ENCODE data around the gene TMPRSS9. TPM values are rescaled to one million over a fixed set of nuclear protein-coding genes. Genes with fewer than 3 reads are reported as not detected.
"Not testable (repeated sequence)": the region's sequence is repeated elsewhere in the genome, so short reads cannot be mapped to it uniquely, and the experiment has no call there.

TMPRSS9 gene
- total RNA-seq, 1 experiment from 2014 or later = not detected

DNA sequence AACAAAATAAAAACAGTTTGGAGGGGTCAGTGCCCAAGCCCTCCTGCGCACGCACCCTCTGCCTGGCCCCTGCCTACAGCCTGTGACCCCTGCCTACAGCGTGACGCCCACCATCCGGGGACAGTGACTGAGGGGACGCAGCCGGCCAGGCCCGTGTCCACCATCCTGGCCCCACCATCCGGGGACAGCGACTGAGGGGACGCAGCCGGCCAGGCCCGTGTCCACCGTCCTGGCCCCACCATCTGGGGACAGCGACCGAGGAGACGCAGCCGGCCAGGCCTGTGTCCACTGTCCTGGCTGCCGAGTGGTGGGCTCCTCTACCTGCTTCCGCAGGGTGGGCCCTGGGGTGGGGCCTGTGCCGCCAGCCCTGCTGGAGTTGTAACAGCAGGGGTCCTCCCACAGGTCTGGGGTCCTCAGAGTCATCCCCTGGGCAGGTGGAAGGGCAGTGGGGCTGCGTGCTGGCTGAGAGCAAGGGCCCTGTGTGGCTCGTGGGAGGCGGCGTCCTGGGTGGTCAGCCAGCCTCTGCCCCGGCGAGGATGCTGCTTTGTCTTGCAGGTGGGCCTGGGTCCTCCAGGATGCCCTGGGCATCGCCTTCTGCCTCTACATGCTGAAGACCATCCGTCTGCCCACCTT, 17.3 kb upstream of the TMPRSS9 start:
- no peak for DNase-seq (ENCODE audit: low read depth)

DNA sequence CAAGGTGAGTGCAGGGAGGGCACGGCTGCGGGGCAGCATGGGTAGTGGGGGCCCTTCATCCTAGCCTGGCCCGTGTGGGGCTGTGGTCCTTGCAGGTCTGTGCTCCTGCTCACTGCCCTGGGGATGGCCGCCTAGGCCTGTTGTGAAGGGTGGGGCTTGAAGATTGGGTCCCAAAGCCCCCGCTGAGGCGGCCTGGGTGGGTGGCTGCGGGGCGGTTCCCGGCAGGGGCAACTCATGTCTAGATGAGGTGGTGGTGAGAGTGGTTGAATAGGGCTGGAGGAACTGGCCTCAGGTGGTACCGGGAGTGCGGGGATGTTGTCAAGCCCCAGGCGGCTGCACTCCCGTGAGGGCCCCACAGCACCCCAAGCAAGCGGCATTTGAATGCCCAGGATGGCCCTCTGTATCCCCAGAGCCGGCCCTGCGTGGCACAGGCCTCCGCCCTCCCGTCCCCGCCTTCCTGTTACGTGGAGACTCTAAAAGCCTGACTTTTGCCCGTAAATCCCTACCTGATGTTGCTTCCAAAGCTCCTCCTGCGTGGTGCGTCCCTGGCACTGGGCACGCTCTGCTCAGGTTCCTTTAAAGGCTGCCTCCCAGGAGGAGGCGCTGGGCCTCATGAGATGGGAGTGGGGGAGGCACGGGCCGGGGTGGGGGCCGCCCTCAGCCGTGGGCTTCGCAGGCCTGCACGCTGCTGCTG, 16.6 kb upstream of the TMPRSS9 start:
- no peak for DNase-seq (ENCODE audit: low read depth)

DNA sequence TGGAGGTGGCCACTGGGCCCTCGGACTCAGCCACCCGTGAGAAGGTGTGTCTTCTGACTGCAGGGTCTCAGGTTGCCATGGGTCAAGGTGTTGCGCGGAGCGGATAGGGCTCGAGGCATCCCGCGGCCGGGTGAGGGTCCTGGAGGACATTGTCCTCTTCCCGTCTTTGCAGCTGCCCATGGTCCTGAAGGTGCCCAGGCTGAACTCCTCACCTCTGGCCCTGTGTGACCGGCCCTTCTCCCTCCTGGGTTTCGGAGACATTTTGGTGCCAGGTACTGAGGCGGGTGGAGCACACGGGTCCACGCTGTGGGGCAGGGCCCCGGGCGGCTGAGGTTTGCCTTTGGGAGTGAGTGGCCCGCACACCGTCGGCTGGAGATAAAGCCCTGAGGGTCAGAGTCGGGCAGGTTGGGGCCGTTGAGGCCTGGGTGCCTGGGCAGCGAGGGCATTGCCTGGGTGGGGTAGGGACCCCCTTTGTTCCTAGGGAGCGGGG, 15.6 kb upstream of the TMPRSS9 start:
- DNase-seq (ENCODE audit: low read depth) = no peak

DNA sequence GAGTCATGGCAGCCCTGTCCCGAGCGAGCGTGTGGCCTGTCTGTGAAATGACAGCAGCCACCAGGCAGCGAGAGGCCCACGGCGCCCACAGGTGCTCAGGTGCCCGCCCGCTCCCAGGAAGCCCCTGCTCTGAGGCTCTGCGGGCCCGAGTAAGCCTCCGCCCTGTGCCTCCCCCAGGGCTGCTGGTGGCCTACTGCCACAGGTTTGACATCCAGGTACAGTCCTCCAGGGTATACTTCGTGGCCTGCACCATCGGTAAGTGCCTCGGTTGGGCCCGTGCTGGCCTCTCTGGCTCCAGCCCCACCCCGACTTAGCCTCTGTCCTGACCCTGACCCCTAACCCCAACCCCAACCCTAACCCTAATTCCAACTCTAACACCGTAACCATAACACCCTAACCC, 15.0 kb upstream of the TMPRSS9 start:
- no peak for DNase-seq (ENCODE audit: low read depth)

DNA sequence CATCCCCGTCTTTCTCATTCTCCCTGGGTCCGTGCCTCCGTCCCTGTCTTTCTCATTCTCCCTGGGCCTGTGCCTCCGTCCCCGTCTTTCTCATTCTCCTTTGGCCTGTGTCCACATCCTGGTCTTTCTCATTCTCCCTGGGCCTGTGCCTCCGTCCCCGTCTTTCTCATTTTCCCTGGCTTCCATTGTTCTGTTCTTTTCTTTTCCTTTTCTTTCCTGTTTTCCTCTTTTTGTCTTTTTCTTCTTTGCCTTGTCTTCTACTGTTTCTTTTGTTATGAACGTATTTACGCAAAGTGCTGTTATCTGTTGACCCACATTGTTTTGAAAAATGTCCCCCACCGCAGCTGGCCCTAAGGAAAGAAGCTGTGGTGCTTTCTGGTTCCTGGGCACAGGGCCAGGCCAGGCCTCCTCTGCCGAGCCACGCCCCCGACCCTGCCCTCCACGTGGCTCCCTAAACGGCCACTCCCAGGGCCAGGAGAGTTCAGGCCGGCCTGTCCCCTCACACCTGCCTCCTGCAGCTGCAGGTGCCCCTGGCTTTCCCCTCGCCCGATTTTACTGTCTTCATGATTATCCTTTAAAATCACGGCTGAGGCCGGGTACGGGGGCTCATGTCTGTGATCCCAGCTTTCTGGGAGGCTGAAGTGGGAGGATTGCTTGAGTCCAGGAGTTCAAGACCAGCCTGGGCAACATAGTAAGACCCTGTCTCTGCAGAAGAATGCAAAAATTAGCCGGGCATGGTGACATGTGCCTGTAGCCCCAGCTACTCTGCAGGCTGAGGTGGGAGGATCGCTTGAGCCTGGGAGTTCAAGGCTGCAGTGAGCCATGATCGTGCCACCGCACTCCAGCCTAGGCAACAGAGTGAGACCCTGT, 14.0 kb upstream of the TMPRSS9 start:
- DNase-seq (ENCODE audit: low read depth) = no peak

DNA sequence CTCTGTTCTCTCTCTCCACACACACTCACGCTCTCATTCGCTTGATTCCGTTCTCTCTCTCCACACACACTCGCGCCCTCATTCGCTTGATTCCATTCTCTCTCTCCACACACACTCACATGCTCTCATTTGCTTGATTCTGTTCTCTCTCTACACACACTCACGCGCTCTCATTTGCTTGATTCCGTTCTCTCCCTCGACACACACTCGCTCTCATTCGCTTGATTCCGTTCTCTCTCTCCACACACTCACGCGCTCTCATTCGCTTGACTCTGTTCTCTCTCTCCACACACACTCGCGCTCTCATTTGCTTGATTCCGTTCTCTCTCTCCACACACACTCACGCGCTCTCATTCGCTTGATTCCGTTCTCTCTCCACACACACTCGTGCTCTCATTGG, 10.2 kb upstream of the TMPRSS9 start:
- DNase-seq (ENCODE audit: low read depth) = not testable (repeated sequence)

DNA sequence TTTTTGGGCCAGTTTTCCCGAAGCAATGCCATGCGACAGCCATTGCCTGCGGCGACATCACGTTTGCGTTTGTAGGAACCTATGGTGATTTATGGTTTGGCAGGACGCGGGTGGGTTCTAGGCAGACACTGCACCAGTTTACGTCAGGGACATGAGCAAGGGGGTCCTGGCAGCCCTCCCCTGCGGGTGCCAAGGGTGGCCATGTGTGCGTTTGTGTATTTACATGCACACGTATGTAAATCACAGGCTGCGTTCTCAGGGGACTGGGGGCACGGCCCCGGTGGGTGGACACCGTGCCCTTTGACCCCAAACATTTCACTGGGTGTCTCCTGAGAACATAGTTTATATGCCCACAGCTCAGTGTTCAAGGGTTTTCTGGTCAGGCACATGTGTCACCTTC, 9.4 kb upstream of the TMPRSS9 start:
- no peak for DNase-seq (ENCODE audit: low read depth)

DNA sequence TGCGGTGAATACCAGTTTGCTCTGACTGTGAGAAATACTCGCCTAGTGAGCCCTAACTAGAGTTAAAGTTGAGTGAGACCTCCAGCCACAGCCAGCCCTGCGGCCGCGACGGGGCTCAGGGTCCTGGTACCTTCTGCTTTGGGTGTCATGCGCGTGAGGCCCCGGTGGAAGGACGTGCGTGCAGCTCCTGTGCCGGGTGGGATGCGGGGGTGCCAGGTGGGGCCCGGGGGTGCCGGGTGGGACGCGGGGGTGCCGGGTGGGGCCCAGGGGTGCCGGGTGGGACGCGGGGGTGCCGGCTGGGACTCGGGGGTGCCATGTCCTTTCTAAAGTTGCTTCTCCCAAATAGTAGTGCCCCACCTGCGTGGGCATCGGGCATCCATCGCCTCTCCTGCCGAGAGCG, 8.5 kb upstream of the TMPRSS9 start:
- DNase-seq (ENCODE audit: low read depth) = no peak

DNA sequence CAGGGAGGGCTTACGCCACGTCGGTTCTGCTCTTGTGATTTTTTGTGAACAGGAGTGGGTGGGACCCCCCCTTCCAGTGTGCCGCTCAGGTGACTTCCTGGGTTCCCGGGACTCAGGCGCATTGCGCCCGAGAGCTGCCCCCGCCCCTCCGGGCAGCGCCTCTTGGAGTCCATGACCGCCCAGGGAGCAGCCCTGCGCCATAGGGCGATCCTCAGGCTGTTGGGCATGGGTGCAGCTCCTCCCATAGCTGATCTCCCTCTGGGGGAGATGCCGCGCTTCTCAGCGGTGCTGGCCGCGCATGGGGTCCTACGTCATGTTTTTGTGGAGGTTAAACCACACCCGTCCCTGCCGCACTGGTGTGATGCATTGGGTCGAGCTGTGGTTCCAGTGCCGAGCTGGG, 7.9 kb upstream of the TMPRSS9 start:
- no peak for DNase-seq (ENCODE audit: low read depth)

DNA sequence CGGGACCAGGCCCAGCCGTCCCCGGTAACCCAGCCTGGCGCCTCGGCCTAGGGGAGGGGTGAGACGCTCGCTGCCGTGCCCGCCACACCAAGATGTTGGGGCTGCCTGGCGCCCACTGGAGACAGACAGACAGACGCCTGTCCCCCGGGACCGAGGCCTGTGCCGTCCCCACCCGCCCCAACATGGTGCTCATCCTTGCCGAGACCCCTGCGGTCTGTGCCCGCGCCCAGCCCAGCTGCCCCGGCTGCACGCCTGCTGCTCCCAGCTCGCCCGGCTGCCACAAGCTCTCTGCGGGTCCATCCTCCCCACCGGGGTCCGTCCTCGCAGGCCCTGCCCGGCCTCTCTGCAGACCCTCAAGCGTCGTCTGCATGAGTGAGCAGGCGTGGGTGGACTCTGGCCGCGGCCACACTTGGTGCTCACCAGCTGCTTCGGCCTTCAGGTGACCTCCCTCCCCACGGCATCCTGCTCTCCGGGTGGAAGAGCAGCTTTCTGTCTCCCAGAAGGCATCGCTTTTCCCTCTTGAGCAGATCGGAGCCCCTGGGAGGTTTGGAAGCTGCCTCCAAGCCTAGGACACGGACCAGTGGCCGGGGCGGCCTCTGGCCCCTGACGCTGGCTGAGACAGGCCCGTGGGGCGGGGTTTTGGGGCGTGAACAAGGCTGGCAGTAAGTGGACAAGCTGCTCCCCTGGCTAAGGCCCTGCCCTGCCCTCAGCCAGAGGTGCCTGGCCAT, 6.7 kb upstream of the TMPRSS9 start:
- no peak for DNase-seq (ENCODE audit: low read depth)

DNA sequence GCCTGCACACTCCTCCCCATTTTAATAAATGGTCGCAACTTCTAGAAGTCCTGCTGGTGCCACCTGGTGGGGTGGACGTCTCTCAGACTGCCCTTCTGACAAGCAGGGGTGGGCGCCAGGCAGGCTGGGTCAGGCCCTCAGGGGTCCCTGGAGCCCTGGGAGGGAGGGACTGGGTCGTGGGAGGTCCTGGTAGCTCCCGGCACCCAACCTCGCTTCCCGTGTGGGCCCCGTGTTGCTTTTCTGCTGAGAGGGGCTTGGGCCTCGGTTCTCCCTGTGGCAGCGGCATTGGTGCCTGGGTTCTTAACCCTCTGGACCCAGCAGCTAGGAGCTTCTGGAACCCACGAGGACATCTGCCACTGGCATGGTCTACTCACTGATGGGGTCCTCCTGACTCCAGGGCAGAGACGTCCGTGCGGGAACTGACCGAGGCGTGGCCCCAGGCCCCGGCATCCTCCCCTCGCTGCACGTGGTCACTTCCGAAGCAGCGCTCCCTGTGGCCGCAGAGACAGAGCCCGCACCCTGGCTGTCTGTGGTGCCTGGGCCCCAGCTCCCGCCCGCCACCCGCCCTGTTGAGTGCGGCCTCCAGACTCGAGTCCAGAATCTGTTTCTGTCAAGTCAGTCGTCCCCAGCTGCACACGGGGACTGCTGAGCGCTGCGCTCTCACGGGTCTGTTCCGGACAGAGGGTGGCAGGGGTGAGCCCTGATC, 6.0 kb upstream of the TMPRSS9 start:
- no peak for DNase-seq (ENCODE audit: low read depth)

DNA sequence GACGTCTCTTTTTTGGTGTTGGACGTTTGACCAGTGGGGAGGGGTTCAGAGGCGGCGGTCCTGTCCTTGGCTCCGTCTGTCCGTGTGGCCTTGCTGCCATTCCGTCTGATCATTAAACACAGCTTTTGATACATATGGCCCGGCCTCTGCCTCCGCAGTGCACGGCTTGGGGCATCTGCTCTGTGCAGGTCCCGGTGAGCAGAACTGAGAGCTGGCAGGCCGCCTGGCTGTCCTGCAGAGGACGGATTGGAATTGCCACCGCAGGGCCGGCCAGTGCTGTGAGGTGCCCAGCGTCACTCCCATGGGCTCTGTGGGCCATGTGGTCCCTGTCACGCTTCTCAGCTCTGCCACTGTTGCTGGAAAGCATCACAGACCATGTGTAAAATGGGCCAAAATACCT, 5.4 kb upstream of the TMPRSS9 start:
- no peak for DNase-seq (ENCODE audit: low read depth)

DNA sequence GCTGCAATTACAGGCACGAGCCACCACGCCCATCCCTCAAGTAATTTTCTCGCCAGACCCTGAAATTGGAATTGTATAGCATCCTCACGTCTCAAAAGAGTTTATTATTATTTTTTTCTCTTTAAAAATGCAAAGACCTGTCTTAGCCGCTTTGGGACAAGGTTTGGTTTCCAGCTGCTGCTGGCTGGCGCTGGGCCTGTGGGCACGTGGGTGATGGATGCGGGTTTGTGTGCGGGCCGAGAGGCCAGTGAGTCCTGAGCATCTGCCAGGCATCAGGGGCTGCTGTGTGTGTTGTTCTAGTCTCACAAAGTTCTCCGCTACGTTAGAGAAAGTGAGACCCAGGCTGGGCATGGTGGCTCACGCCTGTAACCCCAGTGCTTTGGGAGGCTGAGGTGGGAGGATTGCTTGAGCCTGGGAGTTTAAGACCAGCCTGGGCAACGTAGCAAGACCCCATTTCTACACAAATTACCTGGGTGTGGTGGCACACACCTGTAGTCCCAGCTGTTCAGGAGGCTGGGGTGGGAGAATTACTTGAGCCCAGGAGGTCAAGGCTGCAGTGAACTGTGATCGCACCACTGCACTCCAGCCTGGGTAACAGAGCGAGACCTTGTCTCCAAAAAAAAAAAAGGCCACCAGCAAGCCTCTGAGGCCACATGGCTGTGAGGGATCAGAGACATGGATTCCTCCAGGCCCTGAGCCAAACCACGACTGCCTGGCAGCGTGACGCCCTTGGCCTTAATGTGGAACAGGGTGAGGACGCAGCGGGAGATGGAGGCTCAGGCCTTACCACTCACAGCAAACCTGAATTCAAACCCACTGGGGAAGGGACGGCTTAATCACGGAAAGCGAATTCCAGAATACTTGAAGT, 4.7 kb upstream of the TMPRSS9 start:
- DNase-seq (ENCODE audit: low read depth) = peak; percentile 47

DNA sequence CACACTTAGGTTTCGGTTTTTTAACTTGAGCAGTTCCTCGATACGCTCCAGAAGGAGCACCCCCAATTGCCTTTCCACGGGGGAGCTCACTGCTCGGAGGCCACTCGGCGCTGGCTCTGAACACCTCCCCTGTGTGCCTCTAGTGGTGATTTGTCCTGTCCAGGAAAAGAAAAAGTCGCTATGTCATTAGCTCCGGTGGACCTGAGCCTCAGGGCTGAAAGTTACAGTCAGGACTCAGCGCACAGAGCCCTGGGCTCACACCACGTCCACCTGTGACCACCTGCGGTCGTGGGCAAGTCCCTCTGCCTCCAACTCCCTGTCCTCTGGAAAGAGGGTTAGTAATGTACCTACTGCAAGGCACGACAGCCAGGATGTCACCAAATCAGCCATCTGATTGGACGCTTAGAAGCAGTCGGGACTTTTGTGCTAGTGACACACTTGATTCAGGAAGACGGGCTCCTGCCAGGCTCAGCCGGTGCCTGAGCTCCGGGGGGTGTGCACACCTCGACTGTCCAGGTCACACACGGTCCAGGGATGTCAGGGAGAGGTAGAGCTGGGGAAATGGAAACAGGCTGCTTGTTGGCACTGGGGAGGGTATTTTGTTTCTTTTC, 3.9 kb upstream of the TMPRSS9 start:
- no peak for DNase-seq (ENCODE audit: low read depth)

DNA sequence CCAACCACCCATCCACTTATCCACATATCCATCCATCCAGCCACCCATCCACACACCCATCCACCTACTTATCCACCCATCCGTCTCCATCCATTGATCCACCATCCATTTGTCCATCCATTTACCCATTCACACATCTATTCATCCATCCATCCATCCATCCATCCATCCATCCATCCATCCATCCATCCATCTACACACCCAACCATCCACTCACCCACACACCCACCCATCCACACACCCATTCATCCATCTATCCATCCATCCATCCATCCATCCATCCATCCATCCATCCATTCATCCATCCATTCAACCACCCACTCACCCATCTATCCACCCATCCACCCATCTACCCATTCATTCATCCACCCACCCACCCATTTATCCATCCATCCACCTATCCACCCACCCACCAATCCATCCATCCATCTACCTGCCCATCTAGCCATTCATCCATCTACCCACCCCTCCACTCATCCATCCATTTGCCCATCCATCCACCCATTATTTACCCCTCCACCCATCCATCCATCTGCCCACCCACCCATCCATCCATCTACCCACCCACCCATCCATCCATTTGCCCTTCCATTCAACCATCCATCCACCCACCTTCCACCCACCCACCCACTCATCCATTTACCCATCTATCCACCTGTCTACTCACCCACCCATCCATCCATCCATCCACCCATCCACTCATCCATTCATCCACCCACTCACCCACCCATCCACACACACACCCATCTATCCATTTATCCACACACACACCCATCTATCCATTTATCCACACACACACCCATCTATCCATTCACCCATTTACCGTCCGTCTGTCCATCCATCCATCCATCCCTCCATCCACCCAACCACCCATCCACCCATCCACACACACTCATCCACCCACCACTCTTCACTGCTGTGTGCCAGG, 2.5 kb upstream of the TMPRSS9 start:
- no peak for DNase-seq (ENCODE audit: low read depth)

DNA sequence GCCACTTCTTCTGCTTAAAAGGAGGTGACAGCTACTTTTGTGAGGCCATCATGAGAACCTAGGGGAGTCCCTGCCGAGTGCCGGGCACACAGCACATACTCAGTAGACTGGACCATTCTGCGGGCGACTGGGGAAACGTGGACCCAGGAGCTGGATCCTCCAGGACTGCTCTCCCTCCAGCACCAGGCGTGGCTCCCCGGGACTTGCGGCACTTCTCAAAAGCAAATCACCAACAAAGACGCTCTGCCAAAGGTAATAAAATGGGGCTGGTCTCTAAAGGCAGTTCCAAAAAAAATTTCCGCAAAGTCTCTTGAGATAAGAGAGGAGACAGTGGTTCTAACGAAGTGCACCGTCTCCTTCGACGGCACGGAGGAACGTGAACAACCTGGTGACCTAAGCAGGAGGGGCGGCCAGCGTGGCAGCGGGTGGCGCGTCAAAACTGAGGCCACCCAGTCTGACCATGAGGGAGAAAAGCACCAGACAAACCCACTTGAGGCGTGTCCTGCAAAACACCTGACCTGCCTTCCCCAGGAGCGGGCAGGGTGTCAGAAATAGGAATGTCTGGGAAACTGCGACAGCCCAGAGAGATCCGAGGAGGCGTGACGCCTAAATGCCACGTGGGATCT, 1.4 kb upstream of the TMPRSS9 start:
- DNase-seq (ENCODE audit: low read depth) = no peak

DNA sequence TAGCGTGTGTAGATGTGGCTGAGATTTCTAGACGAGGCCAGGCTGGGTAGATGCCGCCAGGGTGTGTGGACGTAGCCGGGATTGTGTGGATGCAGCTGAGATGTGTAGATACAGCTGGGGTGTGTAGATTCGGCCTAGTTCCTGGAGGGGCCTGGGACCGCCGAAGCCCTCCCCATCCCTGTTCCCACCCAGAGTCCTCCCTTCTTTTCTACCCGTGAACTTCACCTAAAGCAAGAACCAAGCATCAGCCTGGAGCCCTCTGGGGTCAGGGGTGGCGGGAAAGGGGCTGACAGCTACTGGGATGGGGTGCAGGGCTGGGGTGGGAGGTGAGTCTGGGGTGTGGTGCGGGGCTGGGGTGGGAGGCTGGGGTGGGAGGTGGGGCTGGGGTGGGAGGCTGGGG, 768 bp downstream of the TMPRSS9 start:
- no peak for DNase-seq (ENCODE audit: low read depth)
